ENCODE results near the gene PCSK6. TPM values are rescaled to one million over a fixed set of nuclear protein-coding genes. Genes with fewer than 3 reads are reported as not detected.

PCSK6 gene
- total and polyA plus RNA-seq, 7 experiments from 2014 or later: 0.12 to 3.0 (median 0.70) TPM; not detected in 1

DNA sequence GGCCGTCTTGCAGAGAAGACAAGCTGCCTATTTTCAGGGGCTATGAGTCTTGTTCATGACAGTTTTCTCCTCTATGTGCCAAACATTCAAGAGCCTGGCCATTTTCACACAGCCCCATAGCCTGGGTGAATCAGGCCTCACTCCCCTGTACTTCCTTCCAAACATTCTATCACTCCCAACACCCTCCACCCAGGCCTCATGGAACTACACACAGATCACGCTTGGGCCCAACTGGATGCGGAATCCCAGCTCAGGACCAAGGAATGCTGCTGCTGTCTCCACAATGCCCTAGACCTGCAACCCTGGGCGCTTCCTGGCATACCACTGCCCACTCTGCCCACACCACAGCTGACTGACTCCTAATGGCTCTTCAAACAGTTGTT, 39.4 kb upstream of the PCSK6 start:
- intact Hi-C loops (cut with micrococcal nuclease): no loop called here
- ChIA-PET POLR2A (no interaction called here), CTCF (no interaction called here)
- DNase-seq (no peak), ATAC-seq (no peak)
- H3K4me3 Mint-ChIP-seq: no peak overlapping the region
- no peaks in the 10 kb centered on the region for H3K9me3 Mint-ChIP-seq
- H3K4me1 ChIP-seq (ENCODE audit: control insufficient read depth in 2 of 2, insufficient read depth in 2 of 2, low read length in 2 of 2): no peaks in the 10 kb centered on the region
- H3K27me3 Mint-ChIP-seq: peaks cover 5 to 17% (median 6%) of the 10 kb centered on the region in 5 donors
- no peaks in the 10 kb centered on the region for H3K36me3 Mint-ChIP-seq
- no peak overlapping the region for H3K27ac ChIP-seq (ENCODE audit: low read depth, low read length)
- H3K36me3 ChIP-seq (ENCODE audit: control insufficient read depth in 2 of 3, insufficient read depth in 3 of 3, low read length in 3 of 3): no peaks in the 10 kb centered on the region
- H3K4me3 ChIP-seq (ENCODE audit: low read length): no peak overlapping the region
- no peak overlapping the region for H3K27ac Mint-ChIP-seq
- no peaks in the 10 kb centered on the region for H3K9me3 ChIP-seq (ENCODE audit: control insufficient read depth in 2 of 3, low read length in 3 of 3)
- H3K27me3 ChIP-seq (ENCODE audit: control insufficient read depth in 2 of 2, insufficient read depth in 2 of 2, low read length in 2 of 2): no peaks in the 10 kb centered on the region
- peaks cover 0 to 6% (median 0%) of the 10 kb centered on the region in 7 donors for H3K4me1 Mint-ChIP-seq

DNA sequence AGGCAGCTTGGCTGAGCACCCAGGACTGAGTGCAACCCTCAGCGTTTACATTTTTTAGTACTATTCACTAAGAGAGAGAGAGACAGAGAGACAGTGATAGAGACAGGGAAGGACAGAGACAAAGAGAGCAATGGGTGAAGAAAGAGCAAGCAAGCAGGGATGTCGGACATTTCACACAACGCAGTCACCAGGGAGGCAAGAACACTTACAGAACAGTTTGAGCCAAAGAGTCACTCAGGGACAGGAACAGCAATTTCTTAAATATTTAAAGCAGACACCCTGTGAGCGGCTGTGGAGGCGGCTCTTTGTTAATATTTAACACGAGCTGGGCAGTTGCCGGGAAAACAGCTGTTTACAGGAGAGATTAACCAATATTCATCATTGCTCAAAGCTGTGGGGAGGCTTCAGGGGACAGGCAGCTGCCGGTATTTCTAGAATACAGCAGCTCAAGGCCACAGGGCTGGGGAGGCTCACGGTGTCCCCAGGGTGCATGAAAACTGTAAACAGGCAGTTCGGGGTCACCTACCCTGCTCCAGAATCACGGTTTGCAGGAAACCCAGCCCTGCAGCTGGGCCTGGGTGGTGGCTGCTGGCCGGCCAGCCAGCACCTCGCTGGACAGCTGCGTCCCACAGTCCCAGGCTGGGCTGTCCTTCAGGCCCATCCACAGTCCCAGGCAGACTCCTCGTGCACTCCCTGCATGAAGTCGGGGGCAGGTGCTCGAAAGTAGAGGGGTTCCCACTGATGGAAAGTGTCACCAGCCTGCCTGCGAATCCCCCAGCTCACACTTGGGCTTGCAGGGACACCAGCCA, 38.8 kb upstream of the PCSK6 start:
- ATAC-seq: no peak
- intact Hi-C loops (cut with micrococcal nuclease): no loop called here
- no peak for DNase-seq
- Histone ChIP-seq H3K4me3 (ENCODE audit: low read length) (no peak overlapping the region), H3K27ac (ENCODE audit: low read depth, low read length) (no peak overlapping the region), H3K27me3 (ENCODE audit: control insufficient read depth in 2 of 2, insufficient read depth in 2 of 2, low read length in 2 of 2) (no peaks in the 10 kb centered on the region), H3K4me1 (ENCODE audit: control insufficient read depth in 2 of 2, insufficient read depth in 2 of 2, low read length in 2 of 2) (no peaks in the 10 kb centered on the region), H3K9me3 (ENCODE audit: control insufficient read depth in 2 of 3, low read length in 3 of 3) (no peaks in the 10 kb centered on the region), H3K36me3 (ENCODE audit: control insufficient read depth in 2 of 3, insufficient read depth in 3 of 3, low read length in 3 of 3) (no peaks in the 10 kb centered on the region)
- Mint-ChIP-seq H3K4me3 (no peak overlapping the region), H3K36me3 (no peaks in the 10 kb centered on the region), H3K27me3 (peaks cover 5 to 21% (median 10%) of the 10 kb centered on the region in 5 donors), H3K27ac (no peak overlapping the region), H3K4me1 (peaks cover 0 to 6% (median 0%) of the 10 kb centered on the region in 7 donors), H3K9me3 (no peaks in the 10 kb centered on the region)
- ChIA-PET CTCF (no interaction called here), POLR2A (no interaction called here)

DNA sequence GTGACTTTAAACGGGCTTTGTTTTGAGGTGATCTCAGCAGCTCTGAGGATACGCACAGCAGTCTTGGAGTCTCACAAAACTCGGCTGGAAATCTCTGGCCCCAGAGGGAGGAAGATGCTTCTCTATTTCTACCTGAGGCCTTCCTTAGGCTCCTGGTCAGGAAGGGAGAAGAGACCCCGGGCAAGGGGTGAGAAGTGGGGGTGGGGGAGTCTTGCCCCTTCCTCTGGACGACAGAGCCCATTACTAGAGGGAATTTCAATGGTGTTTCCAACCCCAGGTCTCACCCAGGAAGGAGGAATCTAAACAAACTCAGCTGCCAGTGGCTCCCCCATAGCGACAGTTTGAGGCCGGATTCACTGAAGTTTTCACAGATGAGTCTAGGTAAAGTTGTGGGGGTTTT, 37.4 kb upstream of the PCSK6 start:
- H3K27me3 Mint-ChIP-seq: peaks cover 5 to 26% (median 21%) of the 10 kb centered on the region in 5 donors
- no peaks in the 10 kb centered on the region for H3K9me3 Mint-ChIP-seq
- no peak overlapping the region for H3K4me3 Mint-ChIP-seq
- peaks cover 0 to 17% (median 1%) of the 10 kb centered on the region in 7 donors for H3K4me1 Mint-ChIP-seq
- no peak overlapping the region for H3K27ac ChIP-seq (ENCODE audit: low read depth, low read length)
- H3K27ac Mint-ChIP-seq: no peak overlapping the region
- no peaks in the 10 kb centered on the region for H3K9me3 ChIP-seq (ENCODE audit: control insufficient read depth in 2 of 3, low read length in 3 of 3)
- POLR2A ChIA-PET: no interaction called here
- ATAC-seq (no peak), DNase-seq (no peak)
- no peak overlapping the region for H3K4me3 ChIP-seq (ENCODE audit: low read length)
- no peaks in the 10 kb centered on the region for H3K36me3 Mint-ChIP-seq
- CTCF ChIA-PET: no interaction called here
- no peaks in the 10 kb centered on the region for H3K36me3 ChIP-seq (ENCODE audit: control insufficient read depth in 2 of 3, insufficient read depth in 3 of 3, low read length in 3 of 3)
- H3K27me3 ChIP-seq (ENCODE audit: control insufficient read depth in 2 of 2, insufficient read depth in 2 of 2, low read length in 2 of 2): no peaks in the 10 kb centered on the region
- intact Hi-C loops (cut with micrococcal nuclease): no loop called here
- H3K4me1 ChIP-seq (ENCODE audit: control insufficient read depth in 2 of 2, insufficient read depth in 2 of 2, low read length in 2 of 2): no peaks in the 10 kb centered on the region

DNA sequence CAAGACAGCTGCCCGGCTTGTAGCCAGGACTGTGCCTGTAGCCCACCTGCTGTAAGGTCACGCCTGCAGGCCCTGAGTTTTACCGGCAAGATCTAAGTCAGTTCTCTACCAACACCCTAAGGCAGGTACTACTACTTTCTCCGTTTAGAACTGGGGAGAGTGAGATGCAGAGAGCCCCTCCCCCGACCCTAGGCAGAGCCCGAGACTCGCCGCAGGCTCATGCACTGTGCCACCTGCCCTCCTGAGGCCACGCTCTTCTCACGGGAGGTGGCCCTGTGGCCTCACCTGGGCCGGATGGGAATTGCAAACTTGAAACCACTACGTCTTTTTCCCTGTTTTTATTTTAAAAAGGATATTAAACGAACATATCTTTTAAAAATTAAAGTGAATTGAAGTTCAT, 36.9 kb upstream of the PCSK6 start:
- CTCF ChIA-PET: no interaction called here
- no peaks in the 10 kb centered on the region for H3K27me3 ChIP-seq (ENCODE audit: control insufficient read depth in 2 of 2, insufficient read depth in 2 of 2, low read length in 2 of 2)
- no peak overlapping the region for H3K27ac Mint-ChIP-seq

DNA sequence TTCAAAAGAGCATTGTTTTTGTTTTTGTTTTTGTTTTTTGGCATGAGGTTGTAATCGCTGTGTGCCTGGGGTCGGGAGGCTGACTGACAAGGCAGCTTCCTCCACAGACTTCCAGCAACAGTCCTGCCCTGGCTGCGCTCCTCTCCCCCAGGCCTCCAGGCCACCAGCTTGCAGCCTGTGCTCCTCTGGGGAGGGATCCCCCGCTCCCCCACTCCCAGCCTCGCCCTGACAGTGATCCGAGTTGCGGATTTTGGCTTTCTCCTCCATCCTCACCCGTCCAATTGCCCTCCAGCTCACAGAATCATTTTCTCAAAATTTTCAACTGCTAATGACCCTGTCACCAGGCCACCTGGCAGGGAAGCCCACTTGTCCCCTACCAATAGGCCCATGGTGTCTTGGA, 36.5 kb upstream of the PCSK6 start:
- intact Hi-C loops (cut with micrococcal nuclease): no loop called here
- POLR2A ChIA-PET: no interaction called here
- Mint-ChIP-seq H3K4me1 (peaks cover 1 to 21% (median 7%) of the 10 kb centered on the region in 7 donors), H3K36me3 (no peaks in the 10 kb centered on the region), H3K4me3 (no peak overlapping the region), H3K27me3 (peaks cover 5 to 26% (median 21%) of the 10 kb centered on the region in 5 donors), H3K27ac (no peak overlapping the region), H3K9me3 (no peaks in the 10 kb centered on the region)
- CTCF ChIA-PET: no interaction called here
- Histone ChIP-seq H3K4me1 (ENCODE audit: control insufficient read depth in 2 of 2, insufficient read depth in 2 of 2, low read length in 2 of 2) (no peaks in the 10 kb centered on the region), H3K27ac (ENCODE audit: low read depth, low read length) (no peak overlapping the region), H3K36me3 (ENCODE audit: control insufficient read depth in 2 of 3, insufficient read depth in 3 of 3, low read length in 3 of 3) (no peaks in the 10 kb centered on the region), H3K9me3 (ENCODE audit: control insufficient read depth in 2 of 3, low read length in 3 of 3) (no peaks in the 10 kb centered on the region), H3K4me3 (ENCODE audit: low read length) (no peak overlapping the region), H3K27me3 (ENCODE audit: control insufficient read depth in 2 of 2, insufficient read depth in 2 of 2, low read length in 2 of 2) (no peaks in the 10 kb centered on the region)
- ATAC-seq: no peak
- no peak for DNase-seq

More for the DNA sequence above, 36.9 kb upstream of the PCSK6 start:
- Histone ChIP-seq H3K4me3 (ENCODE audit: low read length) (no peak overlapping the region), H3K9me3 (ENCODE audit: control insufficient read depth in 2 of 3, low read length in 3 of 3) (no peaks in the 10 kb centered on the region), H3K27ac (ENCODE audit: low read depth, low read length) (no peak overlapping the region), H3K4me1 (ENCODE audit: control insufficient read depth in 2 of 2, insufficient read depth in 2 of 2, low read length in 2 of 2) (no peaks in the 10 kb centered on the region), H3K36me3 (ENCODE audit: control insufficient read depth in 2 of 3, insufficient read depth in 3 of 3, low read length in 3 of 3) (no peaks in the 10 kb centered on the region)
- ATAC-seq (no peak), DNase-seq (no peak)
- peaks cover 5 to 26% (median 21%) of the 10 kb centered on the region in 5 donors for H3K27me3 Mint-ChIP-seq
- intact Hi-C loops (cut with micrococcal nuclease): no loop called here
- H3K36me3 Mint-ChIP-seq: no peaks in the 10 kb centered on the region
- no peaks in the 10 kb centered on the region for H3K9me3 Mint-ChIP-seq
- POLR2A ChIA-PET: no interaction called here
- no peak overlapping the region for H3K4me3 Mint-ChIP-seq
- H3K4me1 Mint-ChIP-seq: peaks cover 1 to 21% (median 3%) of the 10 kb centered on the region in 7 donors

DNA sequence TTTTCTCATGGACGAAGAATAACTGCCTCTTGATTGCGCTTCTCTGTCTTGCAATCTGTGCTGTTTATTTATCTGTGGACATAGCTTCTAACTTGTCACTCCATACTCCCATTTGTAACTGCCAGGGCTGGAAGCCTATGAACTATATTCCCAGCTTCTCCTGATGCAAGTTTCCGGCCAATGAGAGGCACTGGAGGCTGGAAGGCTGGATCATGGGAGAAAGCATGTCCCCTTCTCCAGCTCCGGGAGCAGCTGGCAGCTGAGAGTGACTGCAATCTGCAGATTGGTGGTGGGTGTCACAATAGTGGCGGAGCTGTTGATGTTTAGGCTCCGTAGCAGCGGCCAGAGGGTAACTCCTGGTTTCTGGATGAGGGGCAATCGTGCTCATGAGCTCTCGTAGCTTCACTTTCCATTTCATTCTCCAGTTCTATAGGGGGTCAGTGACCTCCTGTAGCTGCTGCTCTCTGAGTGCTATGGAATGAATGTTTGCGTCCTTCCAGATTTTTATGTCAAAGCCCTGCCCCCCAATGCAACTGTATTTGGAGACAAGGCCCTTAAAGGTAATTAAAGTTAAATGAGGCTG, 35.7 kb upstream of the PCSK6 start:
- Histone ChIP-seq H3K27ac (ENCODE audit: low read depth, low read length) (no peak overlapping the region), H3K27me3 (ENCODE audit: control insufficient read depth in 2 of 2, insufficient read depth in 2 of 2, low read length in 2 of 2) (no peaks in the 10 kb centered on the region), H3K36me3 (ENCODE audit: control insufficient read depth in 2 of 3, insufficient read depth in 3 of 3, low read length in 3 of 3) (no peaks in the 10 kb centered on the region), H3K4me3 (ENCODE audit: low read length) (no peak overlapping the region), H3K9me3 (ENCODE audit: control insufficient read depth in 2 of 3, low read length in 3 of 3) (no peaks in the 10 kb centered on the region), H3K4me1 (ENCODE audit: control insufficient read depth in 2 of 2, insufficient read depth in 2 of 2, low read length in 2 of 2) (no peaks in the 10 kb centered on the region)
- peaks cover 5 to 32% (median 28%) of the 10 kb centered on the region in 5 donors for H3K27me3 Mint-ChIP-seq
- POLR2A ChIA-PET: no interaction called here
- peaks cover 0 to 6% (median under 1%) of the 10 kb centered on the region in 11 donors for H3K9me3 Mint-ChIP-seq
- ATAC-seq: no peak
- intact Hi-C loops (cut with micrococcal nuclease): no loop called here
- no peak overlapping the region for H3K4me3 Mint-ChIP-seq
- DNase-seq: no peak
- peaks cover 1 to 21% (median 7%) of the 10 kb centered on the region in 7 donors for H3K4me1 Mint-ChIP-seq
- CTCF ChIA-PET: no interaction called here
- no peaks in the 10 kb centered on the region for H3K36me3 Mint-ChIP-seq
- no peak overlapping the region for H3K27ac Mint-ChIP-seq

DNA sequence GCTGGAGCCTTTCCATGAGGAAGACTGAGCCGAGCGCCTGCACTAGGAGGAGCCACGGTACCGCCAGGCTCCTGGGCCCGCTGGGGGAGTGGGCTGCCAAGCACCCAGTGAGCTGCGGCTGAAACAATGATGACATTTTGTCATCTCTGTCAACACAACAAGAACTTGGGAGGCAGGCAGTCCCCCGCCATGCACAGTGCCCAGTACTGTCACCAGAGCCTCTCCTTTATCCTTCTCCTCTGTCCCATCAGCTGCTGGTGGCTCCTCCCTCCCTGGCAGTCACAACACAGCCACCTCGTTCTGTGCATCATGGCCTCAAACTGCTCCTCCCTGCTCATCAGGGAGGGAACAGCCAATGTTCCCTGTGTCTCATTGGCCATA, 34.0 kb upstream of the PCSK6 start:
- H3K9me3 ChIP-seq (ENCODE audit: control insufficient read depth in 2 of 3, low read length in 3 of 3): no peaks in the 10 kb centered on the region
- intact Hi-C loops (cut with micrococcal nuclease): no loop called here
- no peak for DNase-seq
- Mint-ChIP-seq H3K4me3 (no peak overlapping the region), H3K27me3 (peaks cover 14 to 45% (median 39%) of the 10 kb centered on the region in 5 donors), H3K36me3 (peaks cover 0 to 9% (median 1%) of the 10 kb centered on the region in 5 donors), H3K4me1 (peaks cover 1 to 21% (median 7%) of the 10 kb centered on the region in 7 donors), H3K9me3 (peaks cover 2 to 21% (median 12%) of the 10 kb centered on the region in 11 donors), H3K27ac (peak overlapping the region in 1 of 9 donors; percentile 44)
- H3K27ac ChIP-seq (ENCODE audit: low read depth, low read length): no peak overlapping the region
- no peak for ATAC-seq
- POLR2A ChIA-PET: no interaction called here
- no peak overlapping the region for H3K4me3 ChIP-seq (ENCODE audit: low read length)
- H3K4me1 ChIP-seq (ENCODE audit: control insufficient read depth in 2 of 2, insufficient read depth in 2 of 2, low read length in 2 of 2): no peaks in the 10 kb centered on the region
- no peaks in the 10 kb centered on the region for H3K27me3 ChIP-seq (ENCODE audit: control insufficient read depth in 2 of 2, insufficient read depth in 2 of 2, low read length in 2 of 2)
- CTCF ChIA-PET: no interaction called here
- no peaks in the 10 kb centered on the region for H3K36me3 ChIP-seq (ENCODE audit: control insufficient read depth in 2 of 3, insufficient read depth in 3 of 3, low read length in 3 of 3)

Measured in naive thymus-derived CD4-positive, alpha-beta T cell (primary cell).